ENCODE data around the gene RNLS.

- no peak for TF ChIP-seq MAZ (IDR thresholded peaks at IDR 0.05; ENCODE audit: borderline replicate concordance, low read depth, low read length)
- TF ChIP-seq ELK1 (IDR thresholded peaks at IDR 0.05; ENCODE audit: low read depth, low read length): no peak
- no peak for TF ChIP-seq CTCF (IDR thresholded peaks at IDR 0.05)
- TF ChIP-seq POLR2A (IDR thresholded peaks at IDR 0.05; ENCODE audit: low read length): no peak
- no peak for TF ChIP-seq MAX (IDR thresholded peaks at IDR 0.05)
- no peak for TF ChIP-seq CEBPB (IDR thresholded peaks at IDR 0.05)
- TF ChIP-seq CHD2 (IDR thresholded peaks at IDR 0.05; ENCODE audit: low read length, partially characterized antibody): no peak
- no peak for TF ChIP-seq EP300 (IDR thresholded peaks at IDR 0.05)
- TF ChIP-seq JUNB (IDR thresholded peaks at IDR 0.05): no peak
- no peak for TF ChIP-seq RCOR1 (IDR thresholded peaks at IDR 0.05; ENCODE audit: low read depth, low read length)
- TF ChIP-seq MAFK (IDR thresholded peaks at IDR 0.05; ENCODE audit: partially characterized antibody): no peak
Observed at GRCh38 chr10:88442716-88443115, 140.4 kb downstream of the RNLS start.
